Ovary (tissue), 3 donors: ENCODE results near the gene SFSWAP.

Experiments used
- CTCF ChIP-seq, 3 donors: fragments of 450-650 bp in 2 of 3; fragments of 200-600 bp in 1 of 3; IDR thresholded peaks; one replicate each; pipeline versions ENCODE4 v1.5.1 to v1.8.0; 2016 to 2022; ENCODE audit warnings: antibody characterized with exemption in 3 of 3, mild to moderate bottlenecking in 1 of 3
- POLR2A ChIP-seq: fragments of 450-650 bp; IDR thresholded peaks from one replicate; pipeline ENCODE4 v1.6.1; 2017; ENCODE audit warnings: antibody characterized with exemption, mild to moderate bottlenecking, moderate library complexity
- donor health status: DM: no; HTN: no; CAD: no.

GRCh38 chr12:131796754-131797587, 86.1 kb downstream of the SFSWAP start:
- no peak for TF ChIP-seq POLR2A
- no peak for TF ChIP-seq CTCF (IDR thresholded peaks at IDR 0.05)
